DMS53 treated with DMSO at 0.1 percent for 48 hours (cell line): Measurements from ENCODE around the gene RGS7.

ENCODE experiments used
- DNase-seq: peaks from one replicate; lab custom pipeline; 2025; ENCODE audit not compliant: unreplicated experiment; lab: John Stamatoyannopoulos, UW

RGS7 gene

DNA sequence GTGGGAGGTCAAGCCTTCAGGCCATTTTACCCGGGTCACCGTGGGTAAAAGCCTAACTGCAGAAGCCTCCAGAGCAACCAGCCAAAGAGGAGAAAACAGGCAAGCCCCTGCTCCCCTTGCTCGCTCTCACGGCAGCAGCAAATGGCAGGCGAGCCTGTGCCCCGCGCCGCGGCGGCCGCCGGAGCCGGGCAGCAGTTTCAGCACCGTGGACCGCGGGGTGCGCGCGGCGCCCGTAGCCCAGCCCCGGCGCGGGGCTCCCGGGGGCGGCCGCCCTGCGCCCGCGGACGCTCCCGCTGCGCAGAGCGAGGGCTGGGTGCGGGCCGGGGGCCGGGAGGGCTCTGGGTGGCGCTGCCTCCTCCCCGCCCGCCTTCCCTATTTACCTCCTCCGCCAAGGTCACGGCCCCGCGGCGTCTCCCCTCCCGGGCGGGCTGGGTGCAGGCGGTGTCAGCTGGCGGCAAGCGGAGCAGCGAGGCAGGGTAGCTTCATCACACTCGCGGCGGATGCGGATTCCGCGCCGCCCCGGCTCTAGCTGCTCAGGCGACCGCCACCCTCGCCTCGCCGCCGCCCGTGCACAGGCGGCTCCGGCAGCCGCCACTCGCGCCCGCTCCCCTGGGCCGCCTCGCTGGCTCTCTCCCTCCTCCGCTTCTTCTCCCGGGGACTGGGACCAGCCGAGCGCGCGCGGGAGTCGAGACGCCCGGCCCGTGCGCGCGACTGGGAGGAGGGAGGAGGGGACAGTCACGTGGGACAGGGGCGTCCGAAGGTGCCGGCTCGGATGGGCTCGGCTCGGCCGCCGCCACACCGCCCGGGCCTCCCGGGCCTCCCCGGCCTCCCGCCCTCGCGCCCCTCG lies at the start of gene RGS7:
TSS of gene RGS7 (minus strand) at position 687 of the 847 bp plus-strand sequence.
- peak; percentile 60 for DNase-seq

GRCh38 chr1:241406421-241406820 lies 49.4 kb upstream of the RGS7 start:
- no peak for DNase-seq

- DNase-seq: no peak
These were observed 44.2 kb upstream of the RGS7 start for GRCh38 chr1:241401156-241401555.

- DNase-seq: no peak
These were observed 40.0 kb upstream of the RGS7 start for GRCh38 chr1:241396747-241397681.

DNA sequence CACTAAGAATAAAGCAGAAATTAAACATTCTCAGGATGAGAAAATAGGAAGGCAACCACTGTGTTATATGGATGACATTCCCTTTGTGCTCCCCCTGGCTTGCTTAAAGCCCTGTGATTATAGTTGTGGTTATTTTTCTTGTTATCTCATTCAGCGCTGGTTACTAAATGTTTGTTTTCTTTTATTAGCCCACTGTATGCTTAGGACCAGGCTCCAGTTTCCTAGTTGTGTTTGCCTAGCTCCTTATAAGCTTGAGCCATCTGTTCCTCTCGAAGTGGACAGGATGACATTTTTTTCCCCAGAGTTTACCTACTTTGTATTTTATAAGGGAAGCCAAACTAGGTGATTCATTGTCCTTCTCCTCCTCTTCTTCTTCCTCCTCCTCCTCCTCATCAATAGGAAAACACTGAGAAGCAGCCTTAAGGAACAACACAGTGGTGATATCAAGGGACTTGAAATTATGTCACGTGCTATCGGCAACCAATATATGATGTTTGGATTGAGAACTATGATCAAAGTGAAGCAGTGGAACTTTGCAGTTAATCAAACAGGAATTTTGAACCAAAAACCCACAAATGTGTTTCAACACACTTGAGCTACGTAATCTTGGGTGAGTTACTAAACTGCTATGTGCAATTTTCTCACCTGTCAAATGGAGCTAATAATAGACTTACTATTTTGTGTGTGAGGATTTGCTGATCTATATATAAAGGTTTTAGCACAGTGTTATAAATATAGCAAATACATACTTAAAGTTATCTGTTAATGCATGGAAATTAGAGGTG lies 35.1 kb upstream of the RGS7 start:
- peak; percentile 88 for DNase-seq

DNA sequence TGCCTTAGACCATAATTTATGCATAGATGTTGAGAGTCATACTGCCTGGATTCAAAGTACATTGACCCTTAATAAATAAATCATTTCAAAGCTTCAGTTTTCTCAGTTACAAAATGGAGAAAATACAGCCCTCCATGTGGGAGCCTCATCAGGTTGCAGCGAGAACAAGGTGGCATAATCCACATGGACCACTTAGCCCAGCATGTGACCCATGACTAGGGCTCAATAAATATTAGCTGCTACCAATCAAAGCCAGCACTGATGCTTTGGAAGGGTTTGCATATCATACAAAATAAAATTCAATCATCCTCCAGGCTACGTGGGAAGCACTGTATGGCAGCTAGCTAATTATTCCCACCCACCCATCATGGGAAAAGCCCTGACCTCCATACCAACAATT lies 33.5 kb upstream of the RGS7 start:
- no peak for DNase-seq

DNA sequence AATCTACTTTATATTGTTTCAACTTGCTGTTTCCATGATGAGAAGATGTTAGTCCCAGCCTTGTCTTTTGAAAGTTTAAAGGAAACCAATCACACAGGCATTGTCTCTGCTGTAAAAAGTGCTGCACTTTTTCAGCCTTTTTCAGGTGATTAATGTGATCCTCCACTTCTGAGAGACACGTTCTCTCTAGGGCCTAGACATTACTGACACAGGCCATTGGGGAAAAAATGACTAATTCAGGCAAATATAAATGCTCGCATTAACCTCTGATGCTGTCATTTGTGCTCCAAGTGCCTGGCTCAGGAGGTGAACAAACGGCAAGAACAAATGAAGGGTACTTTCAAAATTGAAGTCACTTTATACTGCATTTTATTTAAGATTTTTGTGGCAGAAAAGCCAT lies 32.4 kb upstream of the RGS7 start:
- DNase-seq: no peak

- DNase-seq: no peak
These were observed 30.2 kb upstream of the RGS7 start for GRCh38 chr1:241387216-241387615.

DNA sequence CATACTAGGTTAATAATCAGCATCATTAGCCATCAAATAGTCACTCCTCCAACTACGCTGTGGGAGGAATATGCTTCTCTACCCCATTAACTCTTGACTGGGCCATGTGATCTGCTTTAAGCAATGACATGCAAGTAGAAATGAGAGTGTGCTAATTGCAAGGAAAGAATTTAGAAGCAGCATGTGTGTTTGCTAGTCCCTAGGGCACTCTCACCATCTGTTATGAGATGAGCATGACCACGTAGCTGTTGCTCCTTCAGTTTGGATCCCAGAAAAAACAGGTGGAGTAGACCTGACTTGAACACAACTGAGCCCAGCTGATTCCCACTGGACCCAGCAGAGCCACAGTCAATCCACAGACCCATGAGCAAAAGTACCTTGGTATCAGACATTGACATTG lies 19.7 kb upstream of the RGS7 start:
- DNase-seq: no peak

DNA sequence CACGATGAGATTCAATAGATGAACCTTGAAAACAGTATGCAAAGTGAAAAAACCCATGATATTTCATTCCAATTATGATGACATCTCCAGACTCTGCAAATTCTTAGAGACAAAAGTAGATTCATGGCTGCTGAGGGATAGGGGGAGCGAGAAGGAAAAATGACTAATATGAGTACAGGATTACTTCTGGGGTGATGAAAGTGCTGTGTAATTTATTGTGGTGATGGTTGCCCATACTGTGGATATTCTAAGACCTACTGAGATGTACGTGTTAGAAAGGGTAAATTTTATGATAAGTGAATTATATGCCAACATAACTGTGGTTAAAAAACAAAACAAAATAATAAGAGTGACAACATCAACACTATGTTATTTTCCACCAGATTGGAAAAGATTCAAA lies 18.9 kb upstream of the RGS7 start:
- no peak for DNase-seq

DNA sequence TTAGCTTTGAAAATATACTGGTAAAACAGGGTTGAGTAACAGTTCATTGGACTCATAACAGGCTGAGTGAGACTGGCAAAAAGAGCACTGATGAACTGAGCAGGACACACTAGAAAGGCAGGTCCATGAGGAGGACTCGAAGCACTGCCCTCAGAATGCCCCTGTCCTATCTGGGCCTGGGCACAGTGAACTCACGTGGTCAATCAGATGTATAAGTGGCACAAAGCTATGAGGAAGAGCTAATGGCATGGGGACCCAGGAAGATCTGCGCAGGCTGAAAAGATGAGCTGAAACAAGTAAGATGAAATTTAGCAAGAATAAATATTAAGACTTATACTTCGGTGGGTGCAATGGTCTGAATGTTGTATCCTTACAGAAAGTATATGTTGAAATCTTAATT lies 9.2 kb upstream of the RGS7 start:
- no peak for DNase-seq

- no peak for DNase-seq
These were observed 5.3 kb upstream of the RGS7 start for GRCh38 chr1:241362350-241362749.

- no peak for DNase-seq
These were observed 648 bp upstream of the RGS7 start for GRCh38 chr1:241357366-241358340.

DNA sequence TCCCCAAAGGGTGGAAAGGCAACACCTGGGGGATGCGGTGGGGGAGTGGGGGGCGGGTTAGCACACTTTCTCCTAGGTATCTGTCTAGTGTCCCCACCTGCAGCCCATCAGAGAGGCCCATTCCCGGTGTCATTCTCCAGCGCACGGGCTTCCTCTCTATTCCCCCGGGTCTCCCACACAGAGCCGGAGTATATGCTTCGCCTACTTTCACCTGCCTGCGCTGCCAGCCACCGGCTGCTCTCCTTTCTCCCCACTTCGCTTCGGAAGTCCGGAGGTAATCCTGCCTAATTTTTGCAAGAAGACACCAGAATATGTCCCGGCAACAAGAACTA lies 852 bp downstream of the RGS7 start:
- no peak for DNase-seq

GRCh38 chr1:241355311-241356010 lies 1.5 kb downstream of the RGS7 start:
- no peak for DNase-seq

DNA sequence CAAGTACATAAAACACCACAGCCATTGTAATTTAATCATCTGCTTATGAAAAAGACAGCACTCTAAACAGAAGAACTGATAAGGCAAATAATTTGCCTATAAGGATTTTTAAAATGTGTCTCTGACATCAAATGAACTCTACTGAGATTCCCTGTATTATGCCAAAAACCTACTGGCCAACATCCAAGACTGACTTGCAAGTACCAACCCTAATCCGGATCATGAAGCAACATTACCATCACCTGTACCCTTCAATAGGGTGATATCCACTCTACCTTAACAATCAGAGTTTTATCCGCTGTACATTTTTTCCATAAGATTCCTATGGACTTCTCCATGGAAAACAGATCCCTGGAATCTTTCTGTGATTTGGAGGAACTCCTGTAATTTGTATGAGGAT lies 4.6 kb downstream of the RGS7 start:
- DNase-seq: no peak

DNA sequence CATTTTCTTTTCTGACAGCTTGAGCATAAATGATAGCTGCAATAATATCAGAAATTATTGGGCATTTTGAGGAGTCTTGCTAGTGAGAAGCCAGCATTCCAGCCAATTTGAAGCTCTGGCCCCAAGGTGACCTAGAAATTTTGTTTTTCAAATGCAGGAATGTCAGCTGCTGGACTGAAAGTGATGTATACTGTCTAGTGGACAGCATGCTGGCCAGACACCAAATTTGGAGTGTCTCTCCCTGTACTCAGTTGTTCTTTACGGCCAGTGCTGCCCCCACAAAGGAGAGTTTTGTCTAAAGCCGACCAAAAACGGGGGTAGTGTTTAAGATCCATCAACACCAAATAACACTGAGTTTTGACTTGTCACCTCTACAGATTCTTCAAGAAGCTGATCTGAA lies 5.2 kb downstream of the RGS7 start:
- no peak for DNase-seq

DNA sequence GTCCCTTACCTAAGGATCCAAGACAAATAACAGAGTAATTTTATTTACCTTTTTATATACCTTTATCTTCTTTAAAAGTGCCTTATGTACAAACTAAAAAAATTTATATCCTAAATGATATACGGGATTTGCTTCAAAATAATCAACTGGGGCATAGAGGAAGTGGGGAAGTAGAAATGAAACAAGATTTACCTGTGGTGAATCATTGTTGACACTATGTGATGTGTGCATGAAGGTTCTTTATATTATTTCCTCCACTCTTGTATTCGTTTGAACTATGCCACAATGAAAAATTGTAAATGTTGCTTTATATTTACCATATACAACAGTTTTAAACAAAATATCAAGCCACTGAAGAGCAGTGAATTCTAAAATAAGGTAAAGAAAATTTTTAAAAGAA lies 13.0 kb downstream of the RGS7 start:
- peak; percentile 78 for DNase-seq

DNA sequence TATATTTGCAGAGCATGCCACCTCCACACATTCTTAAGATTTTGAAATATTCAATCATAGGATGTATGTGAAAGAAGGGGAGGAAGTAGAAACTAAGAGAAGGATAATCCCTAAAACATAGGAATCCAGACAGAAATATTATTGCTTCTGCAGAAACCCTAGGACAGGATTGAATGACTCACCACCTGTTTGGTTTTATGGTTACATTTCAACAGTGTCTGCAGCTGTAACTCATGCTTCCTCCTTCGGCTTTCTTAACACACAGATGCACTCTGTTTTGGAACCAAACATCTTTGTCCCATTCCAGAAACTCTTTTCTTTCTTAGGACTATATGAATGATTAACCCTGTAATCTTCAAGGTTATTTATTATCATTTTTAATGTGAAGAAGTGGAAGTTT lies 20.7 kb downstream of the RGS7 start:
- DNase-seq: peak; percentile 50

- DNase-seq: no peak
These were observed 24.0 kb downstream of the RGS7 start for GRCh38 chr1:241332987-241333386.
